RWPE1 (cell line): ENCODE results near the gene PEX11B.

Experiments
- CTCF ChIA-PET: fragments of 350-600 bp; sonication (Branson Sonifier 250); formaldehyde crosslinking; extraction: SDS; loops from one replicate; lab custom pipeline; 2021; lab: Yijun Ruan, JAX
- POLR2A ChIA-PET: fragments of 400-600 bp; formaldehyde crosslinking; extraction: SDS; loops from one replicate; lab custom pipeline; 2020; ENCODE audit warnings: antibody characterized with exemption; ENCODE audit not compliant: low non-redundant PET; lab: Yijun Ruan, JAX
- DNase-seq: peaks from one replicate; pipeline ENCODE4 v3.0.0; 2012; ENCODE audit warnings: low spot score
- H3K27ac ChIP-seq: fragments of 450-650 bp; 2 replicates; pipeline ENCODE4 v1.5.1; 2017
- TF ChIP-seq, protein P1 (sequence below): fragments of 450-650 bp; conservative IDR thresholded peaks from 2 replicates; pipeline ENCODE4 v1.5.1; 2017; ENCODE audit warnings: low read depth, mild to moderate bottlenecking

Gene PEX11B, protein sequence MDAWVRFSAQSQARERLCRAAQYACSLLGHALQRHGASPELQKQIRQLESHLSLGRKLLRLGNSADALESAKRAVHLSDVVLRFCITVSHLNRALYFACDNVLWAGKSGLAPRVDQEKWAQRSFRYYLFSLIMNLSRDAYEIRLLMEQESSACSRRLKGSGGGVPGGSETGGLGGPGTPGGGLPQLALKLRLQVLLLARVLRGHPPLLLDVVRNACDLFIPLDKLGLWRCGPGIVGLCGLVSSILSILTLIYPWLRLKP

GRCh38 chr1:145918144-145918991 lies at the start of gene PEX11B:
Gene PEX11B, minus strand, starts transcription at chr1:145918717. Its CDS starts 29 bp downstream, at chr1:145918688.
- TF ChIP-seq, protein P1, sequence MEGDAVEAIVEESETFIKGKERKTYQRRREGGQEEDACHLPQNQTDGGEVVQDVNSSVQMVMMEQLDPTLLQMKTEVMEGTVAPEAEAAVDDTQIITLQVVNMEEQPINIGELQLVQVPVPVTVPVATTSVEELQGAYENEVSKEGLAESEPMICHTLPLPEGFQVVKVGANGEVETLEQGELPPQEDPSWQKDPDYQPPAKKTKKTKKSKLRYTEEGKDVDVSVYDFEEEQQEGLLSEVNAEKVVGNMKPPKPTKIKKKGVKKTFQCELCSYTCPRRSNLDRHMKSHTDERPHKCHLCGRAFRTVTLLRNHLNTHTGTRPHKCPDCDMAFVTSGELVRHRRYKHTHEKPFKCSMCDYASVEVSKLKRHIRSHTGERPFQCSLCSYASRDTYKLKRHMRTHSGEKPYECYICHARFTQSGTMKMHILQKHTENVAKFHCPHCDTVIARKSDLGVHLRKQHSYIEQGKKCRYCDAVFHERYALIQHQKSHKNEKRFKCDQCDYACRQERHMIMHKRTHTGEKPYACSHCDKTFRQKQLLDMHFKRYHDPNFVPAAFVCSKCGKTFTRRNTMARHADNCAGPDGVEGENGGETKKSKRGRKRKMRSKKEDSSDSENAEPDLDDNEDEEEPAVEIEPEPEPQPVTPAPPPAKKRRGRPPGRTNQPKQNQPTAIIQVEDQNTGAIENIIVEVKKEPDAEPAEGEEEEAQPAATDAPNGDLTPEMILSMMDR: no peak
- POLR2A ChIA-PET: no interaction called here
- peak; percentile 87 for DNase-seq
- peak within 1 kb of the TSS; percentile 92 for H3K27ac ChIP-seq
- CTCF ChIA-PET: interaction anchor here (1.1 to 1.7 kb wide), 3 partner anchors 9 to 73 kb away, joined by 3 to 6 read pairs (median 4); partner anchors contain the start of genes ITGA10, NUDT17 and RBM8A

- H3K27ac ChIP-seq: no peak overlapping the region
- ChIA-PET CTCF (no interaction called here), POLR2A (no interaction called here)
- no peak for DNase-seq
- TF ChIP-seq, protein P1: no peak
Observed at GRCh38 chr1:145967288-145967687, 48.8 kb upstream of the PEX11B start.

DNA sequence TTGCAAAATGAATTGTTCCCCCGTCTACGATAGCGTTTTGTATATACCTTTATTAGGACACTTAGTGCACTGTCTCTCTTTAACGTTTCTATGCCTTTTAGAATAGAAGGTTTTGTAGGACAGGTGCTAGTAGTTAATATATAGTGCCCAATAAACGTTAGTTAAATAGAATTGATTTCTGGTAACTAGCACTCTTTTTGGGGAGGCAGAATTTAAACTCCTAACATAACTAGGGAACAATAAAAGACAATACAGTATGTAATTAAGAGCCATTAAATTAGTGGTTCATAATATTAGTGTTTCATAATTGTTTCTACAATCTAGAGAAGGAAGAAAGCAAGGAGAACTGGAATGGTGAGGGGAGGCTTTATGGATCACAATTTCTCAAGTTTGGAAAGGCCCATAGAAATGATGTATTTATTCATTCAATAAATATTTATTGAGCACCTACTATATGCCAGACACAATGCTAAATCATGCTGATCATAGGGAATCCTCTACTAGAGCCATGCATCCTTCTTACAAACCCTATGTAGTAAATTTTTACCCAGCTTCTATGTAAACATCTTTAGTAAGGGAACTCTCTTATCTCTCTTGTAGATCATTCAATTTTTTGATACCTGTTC lies 46.7 kb upstream of the PEX11B start:
- no peak for DNase-seq
- POLR2A ChIA-PET: interaction anchor here (0.6 to 1.5 kb wide), 2 partner anchors 38 to 39 kb away, joined by 7 to 15 read pairs; partner anchors contain the start of gene RBM8A
- peak overlapping the region; percentile 84 for H3K27ac ChIP-seq
- TF ChIP-seq, protein P1: no peak
- CTCF ChIA-PET: interaction anchor here (0.7 to 2.2 kb wide), 2 partner anchors 29 to 42 kb away, joined by 3 to 10 read pairs; no protein-coding TSS in a partner anchor

GRCh38 chr1:145964328-145965118 lies 46.0 kb upstream of the PEX11B start, which contains the start of the genes ANKRD34A and POLR3GL:
Gene ANKRD34A, minus strand, starts transcription at chr1:145964575. Its CDS starts 2,816 bp downstream, at chr1:145961759.
Gene POLR3GL, plus strand, starts transcription at chr1:145964690. Its CDS starts 10,176 bp downstream, at chr1:145974866.
- ChIA-PET POLR2A (interaction anchor here (0.5 to 1.5 kb wide), 4 partner anchors 12 to 106 kb away, joined by 4 to 15 read pairs (median 6); partner anchors contain the start of genes PIAS3 and RBM8A), CTCF (interaction anchor here (1.0 to 2.2 kb wide), 2 partner anchors 43 to 119 kb away, joined by 4 to 10 read pairs; partner anchors contain the start of gene NUDT17)
- TF ChIP-seq, protein P1: no peak
- DNase-seq: peak; percentile 92
- peak within 1 kb of the TSS; percentile 84 for H3K27ac ChIP-seq

DNA sequence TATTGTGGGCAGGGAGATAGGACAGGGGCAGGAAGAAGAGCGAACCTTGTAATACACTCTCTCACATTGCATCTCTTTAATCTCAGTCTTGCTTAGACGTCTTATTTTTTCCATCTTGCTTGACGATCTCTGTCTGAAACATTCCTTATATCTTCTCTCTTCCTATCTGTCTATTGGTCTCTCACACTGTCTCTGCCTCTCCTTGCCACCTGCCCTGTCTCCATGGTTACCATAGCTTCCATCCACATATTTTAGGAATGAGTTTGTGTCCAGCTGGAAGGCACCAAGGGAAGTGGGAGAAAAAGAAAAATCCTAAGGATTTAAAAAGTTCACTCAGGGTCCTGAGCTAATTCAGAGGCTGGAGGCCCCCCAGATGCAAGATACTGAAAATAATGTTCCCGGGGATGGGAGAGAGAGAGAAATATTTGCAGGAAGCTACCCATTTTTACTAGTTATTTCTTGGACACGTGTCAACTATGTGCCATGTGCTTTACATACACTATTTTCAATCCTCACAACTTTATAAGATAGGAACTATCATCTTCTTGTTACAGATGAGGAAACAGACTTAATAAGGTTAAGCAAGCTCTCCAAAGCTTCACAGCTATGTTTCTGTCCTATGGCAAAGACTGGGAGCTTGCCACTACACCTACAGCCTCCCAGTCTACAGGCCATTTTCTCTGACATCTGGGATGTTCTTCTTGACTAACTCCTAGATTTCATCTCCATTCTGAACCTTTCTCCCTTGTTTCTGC lies 44.9 kb upstream of the PEX11B start:
- CTCF ChIA-PET: interaction anchor here (1.0 to 2.2 kb wide), 3 partner anchors 44 to 118 kb away, joined by 4 to 10 read pairs (median 4); partner anchors contain the start of gene NUDT17
- peak; percentile 78 for DNase-seq
- peak overlapping the region; percentile 84 for H3K27ac ChIP-seq
- TF ChIP-seq, protein P1: no peak
- POLR2A ChIA-PET: interaction anchor here (1.4 to 1.5 kb wide), 2 partner anchors 36 to 105 kb away, joined by 8 to 15 read pairs; partner anchors contain the start of genes PIAS3 and RBM8A
